Aorta (tissue), 5 donors: Measurements from ENCODE around the gene SGCB. TPM values are rescaled to one million over a fixed set of nuclear protein-coding genes. Genes with fewer than 3 reads are reported as not detected.

ENCODE experiments used
- ATAC-seq: fragments of 200-7000 bp; cut with Tn5 transposase; one replicate; pipeline ENCODE4 v1.9.1; 2022; ENCODE audit warnings: moderate library complexity; ENCODE audit not compliant: low FRiP score
- DNase-seq, 2 donors: peaks; one replicate each; pipeline ENCODE4 v3.0.0-alpha.2; 2020
- H3K27ac ChIP-seq, 2 donors: one replicate each; pipeline ENCODE4 v1.5.1; 2013; ENCODE audit warnings: low read length in 2 of 2, mild to moderate bottlenecking in 2 of 2, moderate library complexity in 2 of 2, control low read depth in 1 of 2, inconsistent platforms in 1 of 2, low read depth in 1 of 2
- H3K27me3 ChIP-seq, 2 donors: one replicate each; pipeline ENCODE4 v1.6.1; 2013; ENCODE audit warnings: control low read depth in 1 of 2, low read length in 1 of 2, mild to moderate bottlenecking in 1 of 2, moderate library complexity in 1 of 2; ENCODE audit not compliant: insufficient read depth in 2 of 2, control insufficient read depth in 1 of 2
- H3K36me3 ChIP-seq, 2 donors: one replicate each; pipeline ENCODE4 v1.6.1; 2013; ENCODE audit warnings: control low read depth in 1 of 2, low read length in 1 of 2, mild to moderate bottlenecking in 1 of 2; ENCODE audit not compliant: insufficient read depth in 2 of 2, control insufficient read depth in 1 of 2
- H3K4me1 ChIP-seq, 2 donors: one replicate each; pipeline ENCODE4 v1.6.1; 2013; ENCODE audit warnings: low read length in 2 of 2, control low read depth in 1 of 2, mild to moderate bottlenecking in 1 of 2, moderate library complexity in 1 of 2; ENCODE audit not compliant: insufficient read depth in 2 of 2, control insufficient read depth in 1 of 2
- H3K4me3 ChIP-seq, 2 donors: one replicate each; pipeline ENCODE4 v1.5.1; 2013; ENCODE audit warnings: low read length in 2 of 2, control low read depth in 1 of 2, mild to moderate bottlenecking in 1 of 2
- H3K9me3 ChIP-seq: one replicate; pipeline ENCODE4 v1.6.1; 2013; ENCODE audit warnings: mild to moderate bottlenecking, low read length; ENCODE audit not compliant: control insufficient read depth
- WGBS, 2 donors: extraction: QIAGEN DNeasy Blood & Tissue Kit; methylation state at CpG; one replicate each; pipeline ENCODE4 v1.1.7; 2013; 5-methylcytosine and 5-hydroxymethylcytosine counted together
- intact Hi-C, 2 donors: fragments of 100-400 bp; cut with DNase I; formaldehyde crosslinking; loops; one replicate each; pipeline versions ENCODE4 v1.14.2 to v1.15.0; 2022
- polyA plus RNA-seq, 2 donors: library from polyadenylated mRNA; stranded (reverse); fragments of 200-250 nt; gene quantifications; one replicate each; pipeline ENCODE4 v1.2.3, GENCODE V29; 2013
- total RNA-seq, 2 donors: library from RNA; stranded (reverse); fragmentation: NEBNext Ultra II Directional; extraction: Animal tissue kit (Norgen Biotek cat#: 25700); gene quantifications; one replicate each; pipeline ENCODE4 v1.2.1, GENCODE V29; 2021
- donor health status: healthy with polysubstance abuse.
- donor health status: Bipolar disorder and iron deficiency.
- donor health status: DM: no; HTN: no; CAD: no.
- donor health status: DM: no; HTN: no; CAD: no.
- donor health status: DM: yes; HTN: yes; CAD: no.

SGCB gene
- total and polyA plus RNA-seq, 4 donors = 35.9 to 79.6 (median 60.1) TPM

DNA sequence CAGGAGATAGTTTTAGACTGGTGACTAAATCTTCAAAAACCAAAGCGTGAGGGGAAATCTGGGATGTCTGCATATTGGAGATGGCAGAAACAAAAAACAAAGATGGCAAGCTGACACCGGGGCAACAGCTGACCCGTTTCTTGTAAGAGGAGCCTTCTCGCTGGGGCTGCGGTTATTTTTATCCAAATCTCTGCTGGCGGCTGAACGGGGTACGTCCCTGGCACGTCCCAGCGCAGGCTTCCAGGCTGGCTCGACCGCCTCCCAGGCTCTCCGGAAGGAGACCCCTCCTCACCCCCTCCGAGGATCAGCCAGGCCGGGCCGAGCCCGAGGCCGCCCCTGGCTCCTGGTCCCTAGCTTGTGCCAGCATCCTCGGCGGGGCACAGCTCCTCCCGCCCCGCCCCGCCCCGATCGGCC is 403 bp downstream of the SGCB start:
- peak; percentile 75 for ATAC-seq
- 0 to 1% methylated on average over 19 to 25 of the region's 25 CpGs for WGBS, 2 donors
- Histone ChIP-seq H3K36me3 (no peaks in the 10 kb centered on the region), H3K4me1 (peaks cover 6 to 12% of the 10 kb centered on the region in 2 donors), H3K27me3 (no peaks in the 10 kb centered on the region), H3K4me3 (peak overlapping the region; percentile 97 to 99), H3K9me3 (no peaks in the 10 kb centered on the region), H3K27ac (peak overlapping the region; percentile 6 to 77)
- DNase-seq = peak; percentile 60 to 80
- intact Hi-C loops = loop anchor here in 1 of 2 donors (5.0 kb wide), 1 partner anchor 195 kb away; the partner anchor contains the start of gene DCUN1D4

DNA sequence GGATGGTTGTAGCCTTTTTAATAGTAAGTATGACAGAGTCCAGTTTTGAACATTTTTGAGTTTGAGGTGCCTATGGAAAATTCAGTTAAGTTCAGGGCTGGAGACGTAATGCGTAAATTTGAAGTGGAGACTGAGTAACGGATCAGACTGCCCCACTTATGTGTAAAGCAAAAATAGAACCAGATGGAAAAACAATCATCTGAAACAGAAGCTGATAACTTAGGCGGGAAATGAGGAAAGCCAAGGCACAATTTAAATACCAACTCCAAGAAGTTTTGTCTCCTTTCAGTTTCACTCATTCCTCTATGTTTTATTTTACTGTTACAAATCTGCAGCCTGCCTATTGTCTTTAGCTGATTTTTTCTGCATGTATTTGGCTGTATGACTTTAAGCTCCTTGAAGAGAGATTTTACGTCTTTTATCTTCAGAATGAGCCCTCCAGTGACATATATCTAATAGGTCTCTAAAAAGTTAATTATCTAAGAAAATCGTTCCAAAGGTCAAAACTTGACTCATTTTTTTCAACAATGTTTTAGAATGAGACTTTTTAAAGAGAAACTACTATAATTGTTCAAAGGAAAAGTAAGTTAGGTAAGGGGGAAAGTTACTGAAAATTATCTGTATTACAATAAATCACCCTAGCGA is 1.1 kb downstream of the SGCB start:
- DNase-seq (no peak), ATAC-seq (no peak)
- H3K4me3 ChIP-seq = peak overlapping the region; percentile 97 to 99
- 5% methylated on average over 7 of the region's 7 CpGs for WGBS, 2 donors
- peaks cover 6 to 12% of the 10 kb centered on the region in 2 donors for H3K4me1 ChIP-seq
- intact Hi-C loops = loop anchor here in 1 of 2 donors (5.0 kb wide), 1 partner anchor 195 kb away; the partner anchor contains the start of gene DCUN1D4
- H3K27ac ChIP-seq = no peak overlapping the region
- H3K27me3 ChIP-seq = no peaks in the 10 kb centered on the region
- H3K9me3 ChIP-seq = no peaks in the 10 kb centered on the region
- H3K36me3 ChIP-seq = no peaks in the 10 kb centered on the region

DNA sequence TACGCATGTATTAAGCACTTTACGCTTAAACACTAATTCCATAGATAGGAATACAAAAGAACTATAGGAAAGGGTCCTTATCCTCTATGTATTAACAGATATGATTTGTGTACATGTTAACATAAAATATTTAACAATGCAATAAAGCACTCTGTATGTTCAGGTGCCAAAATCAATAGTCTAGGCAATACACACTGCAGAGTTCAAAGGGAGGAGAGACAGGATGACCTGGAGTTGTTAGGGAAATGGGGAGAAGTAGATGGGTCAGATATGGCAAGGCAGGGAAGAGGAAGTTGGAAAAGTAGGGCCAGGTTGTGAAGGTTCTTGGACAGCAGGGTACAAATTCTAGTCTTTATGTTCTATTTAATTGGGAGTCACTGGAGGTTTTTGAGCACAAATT is 2.9 kb downstream of the SGCB start:
- 98 to 99% methylated on average over 2 of the region's 2 CpGs for WGBS, 2 donors
- Histone ChIP-seq H3K36me3 (peaks cover 2% of the 10 kb centered on the region in 2 donors), H3K4me3 (no peak overlapping the region), H3K27ac (no peak overlapping the region), H3K9me3 (no peaks in the 10 kb centered on the region), H3K4me1 (peaks cover 6 to 12% of the 10 kb centered on the region in 2 donors), H3K27me3 (no peaks in the 10 kb centered on the region)
- no peak for ATAC-seq
- no peak for DNase-seq
- intact Hi-C loops = loop anchor here in 1 of 2 donors (5.0 kb wide), 1 partner anchor 193 kb away; the partner anchor contains the start of gene DCUN1D4

DNA sequence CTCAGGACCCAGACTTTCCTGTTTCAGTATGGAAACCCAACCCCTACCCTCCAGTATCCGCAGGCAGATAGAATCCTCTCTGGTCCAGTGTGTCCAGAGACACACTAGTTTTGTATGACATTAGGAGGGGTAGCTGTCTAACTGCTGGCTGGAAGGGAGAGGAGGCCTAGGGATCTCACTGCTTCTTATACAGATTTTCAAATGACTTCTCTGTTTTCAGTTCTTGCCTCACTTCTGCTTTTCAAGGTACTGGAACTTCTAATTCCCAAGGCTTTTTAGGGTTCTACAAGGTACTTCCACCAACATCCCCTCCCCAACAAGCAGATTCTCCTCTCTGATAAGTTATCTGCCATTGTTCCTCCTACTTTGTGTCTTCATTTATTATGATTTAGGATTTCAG is 6.1 kb downstream of the SGCB start:
- WGBS, 2 donors = 92 to 95% methylated on average over 1 of the region's 1 CpG
- intact Hi-C loops = no loop called here
- Histone ChIP-seq H3K36me3 (peaks cover 2% of the 10 kb centered on the region in 2 donors), H3K4me3 (no peak overlapping the region), H3K27me3 (no peaks in the 10 kb centered on the region), H3K4me1 (peaks cover 6 to 12% of the 10 kb centered on the region in 2 donors), H3K9me3 (no peaks in the 10 kb centered on the region), H3K27ac (no peak overlapping the region)
- no peak for ATAC-seq
- no peak for DNase-seq

DNA sequence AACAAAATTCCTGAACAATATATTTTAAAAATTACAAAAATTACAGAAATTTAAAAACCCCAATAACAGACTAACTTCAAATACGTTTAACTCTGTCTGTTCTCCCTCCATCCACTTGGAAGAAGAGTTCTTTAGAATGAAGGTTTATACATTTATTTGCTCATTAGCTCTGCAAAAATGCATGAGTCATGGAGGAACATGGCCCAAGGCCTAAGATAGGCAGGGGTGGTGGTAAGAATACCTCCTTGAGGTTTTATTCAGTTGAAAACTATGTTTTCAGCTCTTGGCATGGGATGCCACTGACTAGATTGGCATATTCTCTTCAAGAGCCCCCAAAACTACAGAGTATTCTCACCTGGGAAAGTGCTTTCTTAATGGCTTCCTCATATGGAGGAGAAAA is 9.1 kb downstream of the SGCB start:
- H3K9me3 ChIP-seq = no peaks in the 10 kb centered on the region
- 82% methylated on average over 1 of the region's 1 CpG for WGBS, 2 donors
- no peak overlapping the region for H3K27ac ChIP-seq
- ATAC-seq (no peak), DNase-seq (no peak)
- H3K4me3 ChIP-seq = no peak overlapping the region
- H3K4me1 ChIP-seq = peaks cover 0 to 2% of the 10 kb centered on the region in 2 donors
- peaks cover 2% of the 10 kb centered on the region in 2 donors for H3K36me3 ChIP-seq
- H3K27me3 ChIP-seq = no peaks in the 10 kb centered on the region
- intact Hi-C loops = loop anchor here in 1 of 2 donors (5.0 kb wide), 1 partner anchor 187 kb away; the partner anchor contains the start of gene DCUN1D4

DNA sequence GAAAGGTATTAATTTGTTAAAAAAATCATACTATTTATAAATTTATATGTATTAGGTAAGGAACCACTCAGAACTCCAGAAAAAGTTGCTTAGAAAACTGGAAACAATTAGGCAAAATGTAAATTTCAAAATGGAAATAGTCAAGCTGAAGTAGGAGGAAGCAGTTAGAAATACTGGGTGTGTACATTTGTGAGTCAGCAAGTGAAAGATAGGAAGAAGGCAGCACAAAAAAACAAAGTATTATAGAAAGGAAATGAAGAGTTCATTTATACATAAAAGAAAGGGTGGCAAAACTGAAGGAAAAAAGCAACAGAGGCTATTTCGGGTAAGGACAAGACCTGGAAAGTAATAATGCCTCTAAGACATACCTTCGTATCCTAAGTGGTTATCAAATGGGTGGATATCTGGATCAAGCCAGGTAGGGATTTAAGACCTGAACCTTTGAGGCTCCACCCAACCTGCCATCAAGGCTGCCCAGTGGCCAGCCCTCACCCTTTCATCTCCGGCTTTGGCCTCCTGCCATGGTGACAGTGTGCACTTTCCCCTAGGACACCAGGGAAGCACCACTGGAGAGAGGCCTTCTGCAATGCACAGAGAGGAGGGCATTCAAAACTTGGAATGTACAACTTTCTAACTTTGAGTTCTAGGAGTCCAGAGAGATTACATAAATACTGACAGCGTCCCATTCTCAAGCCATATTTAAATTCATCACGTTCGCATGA is 18.0 kb downstream of the SGCB start, which contains the start of gene LRRC66:
LRRC66 (minus strand) TSS at position 428 of the 722 bp plus-strand sequence. CDS start 2,750 bp downstream, outside the sequence.
- H3K36me3 ChIP-seq = peaks cover 0 to 4% of the 10 kb centered on the region in 2 donors
- intact Hi-C loops = loop anchor here (5.0 kb wide), 1 partner anchor 123 kb away; no protein-coding TSS in a partner anchor

DNA sequence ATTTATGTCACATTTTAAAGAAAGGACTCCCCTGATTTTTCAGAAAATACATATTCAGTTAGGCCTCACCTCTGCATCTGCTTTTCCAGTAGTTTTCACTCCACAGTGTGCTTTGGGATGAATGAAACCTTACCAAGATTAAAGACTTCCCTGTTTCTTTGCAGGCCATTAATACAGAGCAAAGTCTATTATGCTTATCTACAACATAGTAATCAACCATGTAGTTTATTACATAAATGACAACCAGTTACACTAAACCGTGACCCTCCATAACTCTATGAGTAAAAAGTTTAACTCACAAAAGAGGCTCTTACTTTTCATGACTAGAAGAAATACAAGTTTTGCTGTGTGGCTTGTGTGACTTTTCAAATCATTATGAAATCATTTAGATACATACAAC is 20.3 kb downstream of the SGCB start:
- H3K9me3 ChIP-seq = no peaks in the 10 kb centered on the region
- H3K27ac ChIP-seq = no peak overlapping the region
- DNase-seq = no peak
- H3K4me3 ChIP-seq = no peak overlapping the region
- H3K27me3 ChIP-seq = no peaks in the 10 kb centered on the region
- intact Hi-C loops = loop anchor here in 1 of 2 donors (5.0 kb wide), 1 partner anchor 121 kb away; no protein-coding TSS in a partner anchor
- ATAC-seq = no peak
- H3K4me1 ChIP-seq = no peaks in the 10 kb centered on the region
- WGBS, 2 donors = 27 to 48% methylated on average over 1 of the region's 1 CpG
- H3K36me3 ChIP-seq = peaks cover 0 to 6% of the 10 kb centered on the region in 2 donors

More for the DNA sequence above, 18.0 kb downstream of the SGCB start, which contains the start of gene LRRC66:
- no peaks in the 10 kb centered on the region for H3K9me3 ChIP-seq
- H3K27me3 ChIP-seq = no peaks in the 10 kb centered on the region
- 81 to 86% methylated on average over 6 of the region's 6 CpGs for whole genome bisulfite sequencing, 2 donors
- DNase-seq = no peak
- no peak within 1 kb of the TSS for H3K4me3 ChIP-seq
- H3K27ac ChIP-seq = peak within 1 kb of the TSS in 1 of 2 donors; percentile 44
- H3K4me1 ChIP-seq = no peaks in the 10 kb centered on the region
- ATAC-seq = no peak

DNA sequence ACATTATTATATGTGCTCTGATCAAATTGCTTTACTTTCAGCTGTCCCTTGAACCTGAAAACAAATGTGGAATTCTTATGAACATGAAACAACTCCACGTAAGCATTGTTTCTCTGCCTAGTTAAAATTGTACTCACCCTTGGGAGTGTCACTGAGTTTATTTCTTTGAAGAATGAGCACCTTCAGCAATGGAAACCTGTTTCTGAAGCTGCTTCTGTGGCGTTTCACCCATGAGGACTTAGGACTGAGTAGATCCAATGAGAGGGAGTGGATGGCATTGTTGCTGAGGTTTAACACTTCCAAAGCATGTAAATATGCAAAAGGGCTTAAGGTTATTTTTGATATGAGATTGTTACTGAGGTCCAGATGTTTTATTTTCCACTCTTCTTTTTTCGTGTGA is 21.1 kb downstream of the SGCB start:
- Histone ChIP-seq H3K27me3 (no peaks in the 10 kb centered on the region), H3K36me3 (peaks cover 0 to 4% of the 10 kb centered on the region in 2 donors), H3K9me3 (no peaks in the 10 kb centered on the region), H3K4me3 (no peak overlapping the region), H3K4me1 (no peaks in the 10 kb centered on the region), H3K27ac (no peak overlapping the region)
- intact Hi-C loops = loop anchor here in 1 of 2 donors (5.0 kb wide), 1 partner anchor 120 kb away; no protein-coding TSS in a partner anchor
- no peak for ATAC-seq
- WGBS, 2 donors = 73 to 76% methylated on average over 3 of the region's 3 CpGs
- no peak for DNase-seq
